SK-N-SH treated with all-trans-retinoic acid at 6 μM for 48 hours (cell line): Measurements from ENCODE around the gene CBFA2T2.

ENCODE experiments used
- BACH2 ChIP-seq: fragments of 250-450 bp; sonication (Bioruptor Pico); IDR thresholded peaks from 2 replicates; pipeline ENCODE4 v1.9.0; 2021; ENCODE audit warnings: mild to moderate bottlenecking, borderline replicate concordance
- PPARA ChIP-seq: fragments of 250-450 bp; sonication (Bioruptor Pico); IDR thresholded peaks from 2 replicates; pipeline ENCODE4 v1.5.0; 2020; ENCODE audit warnings: mild to moderate bottlenecking, borderline replicate concordance
- RARB ChIP-seq: fragments of 250-450 bp; sonication (Bioruptor Pico); IDR thresholded peaks from 2 replicates; pipeline ENCODE4 v1.8.0; 2021; ENCODE audit warnings: mild to moderate bottlenecking, moderate library complexity
- SNAI2 ChIP-seq: fragments of 250-450 bp; sonication (Bioruptor Pico); IDR thresholded peaks from 2 replicates; pipeline ENCODE4 v1.5.0; 2020; ENCODE audit warnings: mild to moderate bottlenecking, moderate library complexity
- TOX ChIP-seq: fragments of 250-450 bp; sonication (Bioruptor Pico); IDR thresholded peaks from 2 replicates; pipeline ENCODE4 v1.8.0; 2021; ENCODE audit warnings: mild to moderate bottlenecking, moderate library complexity, borderline replicate concordance
- ZFP3 ChIP-seq: fragments of 250-450 bp; sonication (Bioruptor Pico); IDR thresholded peaks from 2 replicates; pipeline ENCODE4 v1.5.0; 2020; ENCODE audit warnings: mild to moderate bottlenecking, moderate library complexity
- TF ChIP-seq, protein P1 (sequence below): fragments of 250-450 bp; sonication (Bioruptor Pico); IDR thresholded peaks from 2 replicates; pipeline ENCODE4 v1.5.0; 2020; ENCODE audit warnings: mild to moderate bottlenecking, moderate library complexity

DNA sequence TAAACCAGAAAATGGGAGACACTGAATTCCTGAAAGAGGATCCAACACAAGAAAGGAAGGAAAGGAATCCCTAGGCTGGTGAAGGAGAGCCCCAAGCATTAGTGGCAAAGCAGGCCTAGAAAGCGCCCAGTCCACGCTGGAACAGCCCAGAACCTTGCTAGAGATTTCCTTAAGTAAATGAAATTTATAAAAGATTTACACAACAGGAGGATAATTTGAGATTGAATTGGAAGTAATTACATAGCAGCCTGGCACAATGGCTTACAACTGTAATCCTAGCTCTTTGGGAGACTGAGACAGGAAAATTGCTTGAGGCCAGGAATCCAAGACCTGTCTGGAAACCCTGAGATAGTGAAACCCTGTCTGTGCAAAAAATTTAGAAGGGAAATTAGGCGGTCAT is 145.4 kb downstream of the CBFA2T2 start:
- TF ChIP-seq, protein P1, sequence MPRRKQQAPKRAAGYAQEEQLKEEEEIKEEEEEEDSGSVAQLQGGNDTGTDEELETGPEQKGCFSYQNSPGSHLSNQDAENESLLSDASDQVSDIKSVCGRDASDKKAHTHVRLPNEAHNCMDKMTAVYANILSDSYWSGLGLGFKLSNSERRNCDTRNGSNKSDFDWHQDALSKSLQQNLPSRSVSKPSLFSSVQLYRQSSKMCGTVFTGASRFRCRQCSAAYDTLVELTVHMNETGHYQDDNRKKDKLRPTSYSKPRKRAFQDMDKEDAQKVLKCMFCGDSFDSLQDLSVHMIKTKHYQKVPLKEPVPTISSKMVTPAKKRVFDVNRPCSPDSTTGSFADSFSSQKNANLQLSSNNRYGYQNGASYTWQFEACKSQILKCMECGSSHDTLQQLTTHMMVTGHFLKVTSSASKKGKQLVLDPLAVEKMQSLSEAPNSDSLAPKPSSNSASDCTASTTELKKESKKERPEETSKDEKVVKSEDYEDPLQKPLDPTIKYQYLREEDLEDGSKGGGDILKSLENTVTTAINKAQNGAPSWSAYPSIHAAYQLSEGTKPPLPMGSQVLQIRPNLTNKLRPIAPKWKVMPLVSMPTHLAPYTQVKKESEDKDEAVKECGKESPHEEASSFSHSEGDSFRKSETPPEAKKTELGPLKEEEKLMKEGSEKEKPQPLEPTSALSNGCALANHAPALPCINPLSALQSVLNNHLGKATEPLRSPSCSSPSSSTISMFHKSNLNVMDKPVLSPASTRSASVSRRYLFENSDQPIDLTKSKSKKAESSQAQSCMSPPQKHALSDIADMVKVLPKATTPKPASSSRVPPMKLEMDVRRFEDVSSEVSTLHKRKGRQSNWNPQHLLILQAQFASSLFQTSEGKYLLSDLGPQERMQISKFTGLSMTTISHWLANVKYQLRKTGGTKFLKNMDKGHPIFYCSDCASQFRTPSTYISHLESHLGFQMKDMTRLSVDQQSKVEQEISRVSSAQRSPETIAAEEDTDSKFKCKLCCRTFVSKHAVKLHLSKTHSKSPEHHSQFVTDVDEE, result no peak
- TF ChIP-seq ZFP3 (CRISPR knock-in tag) (no peak), PPARA (CRISPR knock-in tag) (no peak), TOX (no peak), BACH2 (CRISPR knock-in tag) (no peak), RARB (CRISPR knock-in tag) (no peak), SNAI2 (no peak)
